Prostate gland (tissue), 2 donors: ENCODE results near the gene PBXIP1. TPM values are rescaled to one million over a fixed set of nuclear protein-coding genes. Genes with fewer than 3 reads are reported as not detected.
"Not testable (repeated sequence)": the region's sequence is repeated elsewhere in the genome, so short reads cannot be mapped to it uniquely, and the experiment has no call there.

Source experiments
- DNase-seq: peaks from one replicate; pipeline ENCODE4 v3.0.0-alpha.2; 2019; ENCODE audit warnings: low spot score
- H3K27ac ChIP-seq, 2 donors: fragments of 200-600 bp; sonication (generic); 2 replicates each; pipeline ENCODE4 v1.5.1; 2017 to 2019
- H3K27me3 ChIP-seq: fragments of 200-600 bp; sonication (generic); replicated peaks from 2 replicates; pipeline ENCODE4 v1.5.1; 2019; ENCODE audit not compliant: insufficient read depth
- H3K36me3 ChIP-seq, 2 donors: fragments of 200-600 bp; sonication (generic); 1 replicate in 1 of 2; 2 replicates in 1 of 2; pipeline versions ENCODE4 v1.5.1 to v1.8.1; 2017 to 2019
- H3K4me1 ChIP-seq: fragments of 200-600 bp; sonication (generic); replicated peaks from 2 replicates; pipeline ENCODE4 v1.5.1; 2019
- H3K4me3 ChIP-seq, 2 donors: fragments of 200-600 bp; sonication (generic); 2 replicates each; pipeline ENCODE4 v1.5.1; 2017 to 2019
- H3K9me3 ChIP-seq: fragments of 200-600 bp; sonication (generic); 2 replicates; pipeline ENCODE4 v1.5.1; 2017
- CTCF ChIP-seq, 4 experiments: fragments of 200-600 bp in 2 of 4; fragments of 450-650 bp in 2 of 4; sonication (generic) in 2 of 4; IDR thresholded peaks; 1 replicate in 3 of 4; 2 replicates in 1 of 4; pipeline ENCODE4 v1.5.1; 2016 to 2019; ENCODE audit warnings: antibody characterized with exemption in 4 of 4, mild to moderate bottlenecking in 2 of 4, moderate library complexity in 2 of 4
- POLR2A ChIP-seq: fragments of 450-650 bp; IDR thresholded peaks from one replicate; pipeline ENCODE4 v1.6.1; 2016; ENCODE audit warnings: antibody characterized with exemption, mild to moderate bottlenecking
- POLR2AphosphoS5 ChIP-seq: sonication (generic); formaldehyde crosslinking; IDR thresholded peaks from one replicate; pipeline ENCODE4 v1.6.1; 2017; ENCODE audit warnings: antibody characterized with exemption
- WGBS: methylation state at CpG from one replicate; pipeline ENCODE4 v1.1.5; 2018; 5-methylcytosine and 5-hydroxymethylcytosine counted together
- intact Hi-C: fragments of 100-400 bp; cut with DNase I; formaldehyde crosslinking; loops from one replicate; pipeline ENCODE4 v1.14.2; 2022
- total RNA-seq, 2 donors: library from RNA; depleted of rRNA; stranded (reverse); fragments of >200 nt; gene quantifications; one replicate each; pipeline ENCODE4 v1.1.0, GENCODE V29; 2016

The PBXIP1 gene
- total RNA-seq, 2 donors from 2014 or later = 113 to 140 TPM

GRCh38 chr1:154911691-154912550 is 44.0 kb downstream of the PBXIP1 start:
- H3K36me3 ChIP-seq = no peaks in the 10 kb centered on the region
- intact Hi-C loops = no loop called here
- no peaks in the 10 kb centered on the region for H3K27me3 ChIP-seq
- WGBS = 68% methylated on average over 8 of the region's 8 CpGs
- H3K9me3 ChIP-seq = no peaks in the 10 kb centered on the region
- peaks cover 5% of the 10 kb centered on the region for H3K4me1 ChIP-seq
- H3K27ac ChIP-seq = peak overlapping the region; percentile 25 to 39
- peak; percentile 64 for TF ChIP-seq POLR2AphosphoS5
- TF ChIP-seq POLR2A = no peak
- H3K4me3 ChIP-seq = no peak overlapping the region
- DNase-seq = peak; percentile 66

- Histone ChIP-seq H3K4me3 (no peak overlapping the region), H3K36me3 (no peaks in the 10 kb centered on the region), H3K27me3 (no peaks in the 10 kb centered on the region), H3K4me1 (peaks cover 5% of the 10 kb centered on the region), H3K27ac (peak overlapping the region in 1 of 2 donors; percentile 25), H3K9me3 (no peaks in the 10 kb centered on the region)
- intact Hi-C loops = no loop called here
- 43% methylated on average over 5 of the region's 5 CpGs for WGBS
- no peak for DNase-seq
- TF ChIP-seq POLR2A (no peak), CTCF (IDR thresholded peaks at IDR 0.05) (no peak), POLR2AphosphoS5 (no peak)
These were observed 45.0 kb downstream of the PBXIP1 start for GRCh38 chr1:154910851-154911250.

GRCh38 chr1:154908937-154909336 is 47.0 kb downstream of the PBXIP1 start:
- no peak for DNase-seq
- no peak for TF ChIP-seq POLR2AphosphoS5
- TF ChIP-seq POLR2A = no peak
- no peak for TF ChIP-seq CTCF (IDR thresholded peaks at IDR 0.05)
- intact Hi-C loops = no loop called here

GRCh38 chr1:154908129-154908528 is 47.8 kb downstream of the PBXIP1 start:
- H3K27me3 ChIP-seq, DNase-seq, H3K4me1 ChIP-seq, H3K36me3 ChIP-seq, H3K4me3 ChIP-seq, intact Hi-C loops, H3K9me3 ChIP-seq, H3K27ac ChIP-seq: not testable (repeated sequence)
- WGBS = 73% methylated on average over 3 of the region's 3 CpGs

More at GRCh38 chr1:154908937-154909336, 47.0 kb downstream of the PBXIP1 start:
- peaks cover 5% of the 10 kb centered on the region for H3K4me1 ChIP-seq
- no peak overlapping the region for H3K27ac ChIP-seq
- H3K36me3 ChIP-seq = no peaks in the 10 kb centered on the region
- H3K9me3 ChIP-seq = no peaks in the 10 kb centered on the region
- no peaks in the 10 kb centered on the region for H3K27me3 ChIP-seq
- 92% methylated on average over 5 of the region's 5 CpGs for WGBS
- no peak overlapping the region for H3K4me3 ChIP-seq

- Histone ChIP-seq H3K4me1 (no peaks in the 10 kb centered on the region), H3K27ac (no peak overlapping the region), H3K9me3 (no peaks in the 10 kb centered on the region), H3K4me3 (no peak overlapping the region), H3K36me3 (no peaks in the 10 kb centered on the region), H3K27me3 (no peaks in the 10 kb centered on the region)
- DNase-seq = no peak
- intact Hi-C loops = no loop called here
- peak in 3 of 4 experiments; percentile 20 to 54 (median 47) for TF ChIP-seq CTCF (IDR thresholded peaks at IDR 0.05)
- no peak for TF ChIP-seq POLR2A
- 85% methylated on average over 7 of the region's 7 CpGs for WGBS
These were observed 49.2 kb downstream of the PBXIP1 start for GRCh38 chr1:154906621-154907081.
